ENCODE data around the gene CNOT6L. TPM values are rescaled to one million over a fixed set of nuclear protein-coding genes. Genes with fewer than 3 reads are reported as not detected.

CNOT6L gene
- total RNA-seq, 2 donors from 2014 or later: 26.0 to 37.1 TPM

DNA sequence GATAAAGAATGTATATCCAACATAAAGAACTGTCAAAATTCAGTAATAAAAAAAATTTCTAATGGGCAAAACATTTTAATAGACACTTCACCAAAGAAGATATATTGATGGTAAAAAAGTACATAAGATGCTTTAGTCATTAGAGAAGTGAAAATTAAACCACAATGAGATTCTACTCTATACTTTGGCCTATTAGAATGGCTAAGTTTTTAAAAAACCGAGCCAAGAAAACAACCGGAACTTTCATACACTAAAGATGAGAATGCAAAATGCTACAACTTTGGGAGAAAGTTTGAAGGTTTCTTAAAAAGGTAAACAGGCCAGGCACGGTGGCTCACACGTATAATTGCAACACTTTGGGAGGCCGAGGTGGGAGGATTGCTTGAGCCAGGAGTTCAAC is 20.8 kb downstream of the CNOT6L start:
- H3K36me3 Mint-ChIP-seq (ENCODE audit: low read depth): no peaks in the 10 kb centered on the region
- H3K4me3 ChIP-seq (ENCODE audit: low read length): no peak overlapping the region
- WGBS, 2 experiments (ENCODE audit: insufficient coverage in 1 of 2, insufficient read length in 1 of 2): 87 to 99% methylated on average over 5 of the region's 5 CpGs
- H3K9me3 ChIP-seq (ENCODE audit: control insufficient read depth, low read length): no peaks in the 10 kb centered on the region
- no peak overlapping the region for H3K9ac ChIP-seq (ENCODE audit: extremely low read depth, low read length, poor library complexity, severe bottlenecking)
- no peaks in the 10 kb centered on the region for H3K27me3 ChIP-seq (ENCODE audit: control insufficient read depth, insufficient read depth, low read length, poor library complexity, severe bottlenecking)
- no peaks in the 10 kb centered on the region for H3K27me3 Mint-ChIP-seq (ENCODE audit: insufficient read depth)
- H3K9me3 Mint-ChIP-seq: no peaks in the 10 kb centered on the region
- no peak overlapping the region for H3K4me3 Mint-ChIP-seq
- DNase-seq: no peak
- no peak overlapping the region for H3K27ac ChIP-seq (ENCODE audit: low read depth, low read length)
- H3K27ac Mint-ChIP-seq: no peak overlapping the region
- H3K4me1 ChIP-seq (ENCODE audit: control insufficient read depth, insufficient read depth, low read length): no peaks in the 10 kb centered on the region
- H3K36me3 ChIP-seq (ENCODE audit: control insufficient read depth, insufficient read depth, low read length): no peaks in the 10 kb centered on the region
- TF ChIP-seq, protein P1, sequence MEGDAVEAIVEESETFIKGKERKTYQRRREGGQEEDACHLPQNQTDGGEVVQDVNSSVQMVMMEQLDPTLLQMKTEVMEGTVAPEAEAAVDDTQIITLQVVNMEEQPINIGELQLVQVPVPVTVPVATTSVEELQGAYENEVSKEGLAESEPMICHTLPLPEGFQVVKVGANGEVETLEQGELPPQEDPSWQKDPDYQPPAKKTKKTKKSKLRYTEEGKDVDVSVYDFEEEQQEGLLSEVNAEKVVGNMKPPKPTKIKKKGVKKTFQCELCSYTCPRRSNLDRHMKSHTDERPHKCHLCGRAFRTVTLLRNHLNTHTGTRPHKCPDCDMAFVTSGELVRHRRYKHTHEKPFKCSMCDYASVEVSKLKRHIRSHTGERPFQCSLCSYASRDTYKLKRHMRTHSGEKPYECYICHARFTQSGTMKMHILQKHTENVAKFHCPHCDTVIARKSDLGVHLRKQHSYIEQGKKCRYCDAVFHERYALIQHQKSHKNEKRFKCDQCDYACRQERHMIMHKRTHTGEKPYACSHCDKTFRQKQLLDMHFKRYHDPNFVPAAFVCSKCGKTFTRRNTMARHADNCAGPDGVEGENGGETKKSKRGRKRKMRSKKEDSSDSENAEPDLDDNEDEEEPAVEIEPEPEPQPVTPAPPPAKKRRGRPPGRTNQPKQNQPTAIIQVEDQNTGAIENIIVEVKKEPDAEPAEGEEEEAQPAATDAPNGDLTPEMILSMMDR (conservative IDR thresholded peaks at IDR 0.05): no peak
- H3K4me1 Mint-ChIP-seq: peaks cover 9% of the 10 kb centered on the region

DNA sequence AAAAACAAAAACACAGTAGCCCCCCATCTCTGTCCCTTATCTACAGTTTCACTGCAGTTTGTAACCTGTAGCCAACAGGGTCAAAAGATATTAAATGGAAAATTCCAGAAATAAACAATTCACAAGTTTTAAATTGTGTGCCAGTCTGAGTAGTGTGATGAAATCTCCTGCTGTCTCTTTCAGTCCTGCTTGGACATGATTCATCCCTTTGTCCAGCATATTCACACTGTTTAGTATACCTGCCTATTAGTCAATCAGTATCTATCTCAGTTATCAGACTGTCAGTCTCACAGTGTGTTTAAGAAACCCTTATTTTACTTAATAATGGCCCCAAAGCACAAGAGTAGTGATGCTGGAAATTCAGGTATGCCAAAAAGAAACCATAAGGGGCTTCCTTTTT is 21.9 kb downstream of the CNOT6L start:
- no peaks in the 10 kb centered on the region for H3K27me3 ChIP-seq (ENCODE audit: control insufficient read depth, insufficient read depth, low read length, poor library complexity, severe bottlenecking)
- no peaks in the 10 kb centered on the region for H3K4me1 ChIP-seq (ENCODE audit: control insufficient read depth, insufficient read depth, low read length)
- H3K27ac Mint-ChIP-seq: no peak overlapping the region
- no peaks in the 10 kb centered on the region for H3K27me3 Mint-ChIP-seq (ENCODE audit: insufficient read depth)
- no peaks in the 10 kb centered on the region for H3K36me3 Mint-ChIP-seq (ENCODE audit: low read depth)
- H3K9me3 Mint-ChIP-seq: no peaks in the 10 kb centered on the region
- H3K9ac ChIP-seq (ENCODE audit: extremely low read depth, low read length, poor library complexity, severe bottlenecking): no peak overlapping the region
- TF ChIP-seq, protein P1 (conservative IDR thresholded peaks at IDR 0.05): no peak
- H3K27ac ChIP-seq (ENCODE audit: low read depth, low read length): no peak overlapping the region
- H3K4me1 Mint-ChIP-seq: peaks cover 9% of the 10 kb centered on the region
- H3K4me3 ChIP-seq (ENCODE audit: low read length): no peak overlapping the region
- DNase-seq: no peak
- H3K9me3 ChIP-seq (ENCODE audit: control insufficient read depth, low read length): no peaks in the 10 kb centered on the region
- H3K36me3 ChIP-seq (ENCODE audit: control insufficient read depth, insufficient read depth, low read length): no peaks in the 10 kb centered on the region
- H3K4me3 Mint-ChIP-seq: no peak overlapping the region

DNA sequence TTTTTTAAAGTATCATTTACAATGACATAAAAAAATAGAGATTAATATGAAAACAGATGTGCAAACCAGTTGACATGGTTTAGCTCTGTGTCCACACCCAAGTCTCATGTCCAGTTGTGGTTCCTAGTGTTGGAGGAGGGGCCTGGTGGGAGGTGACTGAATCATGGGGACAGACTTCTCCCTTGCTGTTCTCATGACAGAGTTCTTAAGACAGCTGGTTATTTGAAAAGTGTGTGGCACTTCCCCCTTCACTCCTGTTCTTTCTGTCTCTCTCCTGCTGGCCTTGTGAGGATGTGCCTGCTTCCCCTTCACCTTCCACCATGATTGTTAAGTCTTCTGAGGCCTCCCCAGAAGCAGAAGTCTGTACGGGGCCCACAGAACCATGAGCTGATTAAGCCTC is 23.8 kb downstream of the CNOT6L start:
- Histone ChIP-seq H3K36me3 (ENCODE audit: control insufficient read depth, insufficient read depth, low read length) (no peaks in the 10 kb centered on the region), H3K27me3 (ENCODE audit: control insufficient read depth, insufficient read depth, low read length, poor library complexity, severe bottlenecking) (no peaks in the 10 kb centered on the region), H3K4me1 (ENCODE audit: control insufficient read depth, insufficient read depth, low read length) (no peaks in the 10 kb centered on the region), H3K9me3 (ENCODE audit: control insufficient read depth, low read length) (no peaks in the 10 kb centered on the region), H3K4me3 (ENCODE audit: low read length) (no peak overlapping the region), H3K27ac (ENCODE audit: low read depth, low read length) (no peak overlapping the region), H3K9ac (ENCODE audit: extremely low read depth, low read length, poor library complexity, severe bottlenecking) (no peak overlapping the region)
- no peak overlapping the region for H3K27ac Mint-ChIP-seq
- no peak overlapping the region for H3K4me3 Mint-ChIP-seq
- H3K4me1 Mint-ChIP-seq: no peaks in the 10 kb centered on the region
- H3K27me3 Mint-ChIP-seq (ENCODE audit: insufficient read depth): no peaks in the 10 kb centered on the region
- DNase-seq: no peak
- H3K9me3 Mint-ChIP-seq: no peaks in the 10 kb centered on the region
- 93% methylated on average over 1 of the region's 1 CpG; no CpG with 5 or more reads in 1 of the 2 experiments for WGBS, 2 experiments (ENCODE audit: insufficient coverage in 1 of 2, insufficient read length in 1 of 2)
- H3K36me3 Mint-ChIP-seq (ENCODE audit: low read depth): no peaks in the 10 kb centered on the region
- TF ChIP-seq, protein P1 (conservative IDR thresholded peaks at IDR 0.05): no peak
